HG03280 (cell line): ENCODE results near the gene IZUMO1R.
"Not testable (repeated sequence)": the region's sequence is repeated elsewhere in the genome, so short reads cannot be mapped to it uniquely, and the experiment has no call there.

Experiments used
- ATAC-seq: cut with Tn5 transposase; IDR thresholded peaks from one replicate; pipeline ENCODE4 v1.9.1; 2021; ENCODE audit warnings: mild to moderate bottlenecking, moderate library complexity; ENCODE audit not compliant: unreplicated experiment

The IZUMO1R gene

GRCh38 chr11:94303966-94304958, at the start of gene IZUMO1R:
Gene IZUMO1R, plus strand, starts transcription at chr11:94304580. Its CDS starts 1,057 bp downstream, at chr11:94305637.
- no peak for ATAC-seq

- ATAC-seq: peak; percentile 80
Observed at GRCh38 chr11:94271885-94272372, 32.5 kb upstream of the IZUMO1R start.

GRCh38 chr11:94272738-94273313, 31.6 kb upstream of the IZUMO1R start:
- ATAC-seq: peak; percentile 47

GRCh38 chr11:94275961-94276360, 28.4 kb upstream of the IZUMO1R start:
- no peak for ATAC-seq

GRCh38 chr11:94276943-94277342, 27.4 kb upstream of the IZUMO1R start:
- no peak for ATAC-seq

GRCh38 chr11:94278207-94278606, 26.2 kb upstream of the IZUMO1R start:
- not testable (repeated sequence) for ATAC-seq

GRCh38 chr11:94279996-94280395, 24.4 kb upstream of the IZUMO1R start:
- ATAC-seq: no peak

GRCh38 chr11:94281324-94281723, 23.1 kb upstream of the IZUMO1R start:
- ATAC-seq: no peak

DNA sequence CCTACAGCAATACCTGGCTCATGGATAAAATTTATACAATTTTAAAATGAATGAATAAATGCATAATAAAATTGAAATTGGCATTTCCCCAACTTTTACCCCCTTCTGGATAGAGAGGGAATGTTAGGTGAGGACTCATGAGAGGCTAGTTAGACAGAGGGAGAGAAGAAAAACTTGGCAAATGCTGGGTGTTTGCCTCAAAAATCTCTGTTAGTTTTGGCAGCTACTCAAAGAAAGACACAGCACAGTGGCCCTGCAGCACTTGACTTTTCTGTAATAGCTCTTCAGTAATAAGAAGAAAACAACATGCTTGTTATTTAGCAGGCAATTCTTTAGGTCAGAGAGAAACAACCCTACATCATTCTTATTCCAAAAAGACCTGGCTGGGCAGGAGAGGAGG, 20.7 kb upstream of the IZUMO1R start:
- ATAC-seq: no peak

DNA sequence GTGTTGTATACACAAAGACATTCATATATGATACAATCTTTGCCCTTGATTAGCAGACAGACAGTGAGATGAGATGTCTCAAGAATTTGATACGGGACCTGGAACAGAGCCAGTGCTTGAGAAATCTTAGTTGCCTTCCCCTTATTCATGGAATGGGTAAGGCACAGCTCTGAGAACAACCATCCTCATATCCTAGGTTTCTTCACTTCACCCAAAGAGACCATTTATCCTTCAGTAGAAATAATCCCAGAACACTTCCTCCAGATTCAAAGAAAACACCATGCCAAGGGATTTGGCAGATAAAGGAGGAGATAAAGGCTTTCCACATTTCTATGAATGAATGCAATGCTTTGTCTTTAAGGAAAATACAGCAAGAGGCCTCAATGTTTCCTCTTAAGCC, 8.8 kb upstream of the IZUMO1R start:
- no peak for ATAC-seq

DNA sequence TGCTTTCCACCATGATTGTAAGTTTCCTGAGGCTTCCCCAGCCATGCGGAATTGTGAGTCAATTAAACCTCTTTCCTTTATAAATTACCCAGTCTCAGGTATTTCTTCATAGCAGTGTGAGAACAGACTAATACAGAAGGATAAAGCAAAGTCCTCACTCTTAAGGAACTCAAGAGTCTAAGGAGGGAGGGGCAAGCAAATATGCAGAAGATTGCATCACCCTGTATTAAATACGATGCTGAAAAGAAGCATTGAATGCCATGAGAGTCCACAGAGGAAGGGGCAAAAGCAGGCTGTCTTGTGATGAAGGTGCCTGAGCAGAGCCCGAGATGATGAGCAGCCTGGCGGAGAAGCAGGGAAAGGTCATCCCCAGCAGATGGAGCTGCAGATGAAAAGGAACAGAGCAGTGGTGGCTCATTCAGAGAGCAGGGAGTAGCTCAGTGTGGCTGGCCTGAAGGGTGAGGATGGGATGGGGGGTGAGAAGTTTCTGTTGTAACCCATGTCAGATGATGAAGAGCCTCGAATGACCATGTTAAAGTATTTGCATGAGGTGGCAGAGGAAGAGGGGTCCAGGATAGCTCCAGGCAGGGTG, 6.3 kb upstream of the IZUMO1R start:
- ATAC-seq: no peak

DNA sequence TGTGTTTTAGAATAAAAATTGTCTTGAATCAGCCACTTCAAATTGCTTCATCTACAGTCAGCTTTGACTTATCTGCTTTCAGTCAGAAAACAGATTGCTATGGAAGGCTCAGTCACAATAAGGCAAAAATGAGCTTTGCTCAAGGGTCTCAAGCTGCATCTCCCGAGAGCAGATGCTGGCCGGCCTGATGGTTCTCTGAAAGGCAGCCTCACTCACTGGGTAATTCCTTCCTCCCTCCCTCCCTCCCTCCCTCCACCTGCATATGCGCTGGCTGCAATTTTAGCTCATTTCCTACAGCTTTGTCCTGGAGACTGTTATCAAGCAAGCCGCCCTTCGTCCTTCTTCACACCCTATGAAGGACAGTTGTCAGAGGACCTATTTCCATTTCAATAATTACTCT, 1.6 kb upstream of the IZUMO1R start:
- ATAC-seq: no peak

DNA sequence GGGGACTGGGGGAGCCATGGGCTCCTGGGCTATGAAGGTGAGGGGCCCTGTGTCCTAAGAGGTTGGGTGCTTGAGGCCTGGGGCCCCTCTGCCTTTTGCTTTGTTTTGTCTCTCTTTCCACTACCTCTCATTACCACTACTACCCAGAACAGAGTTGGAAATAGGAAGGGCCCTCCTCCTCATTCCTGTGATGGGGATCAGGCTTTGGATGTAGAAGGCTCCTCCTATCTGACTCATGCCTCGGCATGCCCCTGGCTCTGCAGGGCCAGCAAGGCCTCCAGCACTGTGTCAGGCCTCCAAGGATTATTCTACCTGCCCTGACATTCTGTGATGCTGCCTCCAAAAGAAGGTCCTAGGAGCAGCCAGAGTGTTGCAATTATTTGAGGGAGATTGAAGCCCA, 766 bp downstream of the IZUMO1R start:
- ATAC-seq: no peak

GRCh38 chr11:94307101-94307791, 2.9 kb downstream of the IZUMO1R start:
- ATAC-seq: no peak

GRCh38 chr11:94308024-94308423, 3.6 kb downstream of the IZUMO1R start:
- ATAC-seq: no peak

DNA sequence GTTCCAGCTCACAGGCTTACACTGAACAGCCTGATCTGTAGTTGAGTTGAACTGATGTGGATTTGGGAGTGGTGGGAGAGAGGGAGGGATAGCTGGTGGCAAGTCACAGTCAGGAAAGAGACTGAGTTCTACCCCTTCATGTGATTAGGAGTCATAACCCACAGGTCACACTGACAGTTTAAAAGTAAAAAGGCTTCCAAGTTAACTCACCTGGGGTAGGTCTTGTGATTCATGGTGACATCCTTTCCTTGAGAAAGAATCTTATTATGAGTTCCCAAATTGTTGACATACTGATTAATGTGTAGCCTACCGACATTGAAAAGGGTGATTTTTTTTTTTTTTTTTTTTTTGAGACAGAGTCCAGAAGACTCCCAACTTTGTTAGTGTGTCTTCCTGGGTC, 5.4 kb downstream of the IZUMO1R start:
- no peak for ATAC-seq

DNA sequence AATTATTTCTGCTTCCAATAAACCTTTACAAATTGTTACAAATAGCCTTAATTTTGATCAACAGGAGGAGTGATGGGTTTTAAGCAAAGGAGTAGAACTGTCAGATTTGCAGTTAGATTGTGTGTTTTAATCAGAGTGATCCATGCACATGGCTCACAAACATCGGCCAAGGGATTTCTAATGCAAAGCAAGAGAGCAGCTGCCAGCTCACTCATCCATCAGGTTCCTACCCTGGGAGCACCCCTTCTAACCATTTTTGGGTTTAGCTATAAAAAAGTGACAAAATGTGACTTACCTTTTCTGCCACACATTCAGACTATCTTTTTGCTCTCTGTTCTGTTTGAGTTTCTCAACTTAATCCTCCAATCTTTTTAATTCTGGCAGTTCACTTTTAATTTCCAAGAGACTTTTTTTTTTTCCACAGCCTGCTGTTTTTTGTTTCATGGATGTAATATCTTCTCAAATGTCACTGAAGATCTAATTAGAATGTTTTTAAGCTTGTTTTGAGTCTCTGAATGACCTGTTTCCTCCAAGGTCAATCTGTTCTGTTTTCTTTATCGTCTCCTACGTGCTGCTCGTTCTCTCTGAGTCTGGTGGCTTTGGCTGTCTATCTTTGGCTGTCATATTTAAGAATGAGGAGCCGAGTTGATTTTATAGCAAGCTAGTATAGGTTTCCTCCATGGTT, 6.0 kb downstream of the IZUMO1R start:
- ATAC-seq: no peak

GRCh38 chr11:94312339-94312738, 8.0 kb downstream of the IZUMO1R start:
- no peak for ATAC-seq

- ATAC-seq: no peak
Observed at GRCh38 chr11:94314064-94314463, 9.7 kb downstream of the IZUMO1R start.

DNA sequence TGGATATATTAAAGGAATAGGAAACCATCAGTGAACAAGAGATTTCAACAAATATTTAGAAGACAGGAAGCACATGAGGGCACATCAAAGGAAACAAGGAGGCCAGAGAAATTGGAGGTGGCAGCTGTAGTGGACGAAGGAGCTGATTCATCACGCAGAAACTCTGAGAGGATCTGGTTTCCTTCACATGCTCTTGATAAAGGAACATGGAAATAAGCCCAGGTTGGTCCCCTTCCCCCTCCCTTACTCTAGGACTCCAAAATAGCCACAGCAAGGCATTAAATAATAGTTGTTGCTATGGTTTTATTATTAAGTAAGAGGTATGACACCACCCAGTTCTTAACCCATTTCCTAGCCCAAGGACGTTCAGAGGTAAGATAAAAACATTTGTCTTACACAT, 11.3 kb downstream of the IZUMO1R start:
- no peak for ATAC-seq
